Ecto neural progenitor cell (in vitro differentiated cells): ENCODE results near the gene NFS1.
"Not testable (repeated sequence)": the region's sequence is repeated elsewhere in the genome, so short reads cannot be mapped to it uniquely, and the experiment has no call there.

Experiments
- DNase-seq: peaks from one replicate; pipeline ENCODE4 v3.0.0-alpha.2; 2018; ENCODE audit warnings: low spot score

Gene NFS1

GRCh38 chr20:35729283-35729807 lies 30.2 kb upstream of the NFS1 start:
- DNase-seq, result no peak

GRCh38 chr20:35726842-35727711 lies 27.9 kb upstream of the NFS1 start:
- DNase-seq, result no peak

- DNase-seq, result no peak
Observed at GRCh38 chr20:35724321-35725230, 25.4 kb upstream of the NFS1 start.

- not testable (repeated sequence) for DNase-seq
Observed at GRCh38 chr20:35723652-35724320, 24.6 kb upstream of the NFS1 start.

- not testable (repeated sequence) for DNase-seq
Observed at GRCh38 chr20:35723275-35723639, 24.1 kb upstream of the NFS1 start.

GRCh38 chr20:35721621-35722020 lies 22.5 kb upstream of the NFS1 start:
- no peak for DNase-seq

GRCh38 chr20:35721219-35721618 lies 22.1 kb upstream of the NFS1 start:
- no peak for DNase-seq

GRCh38 chr20:35720165-35721123 lies 21.3 kb upstream of the NFS1 start:
- no peak for DNase-seq

GRCh38 chr20:35719717-35720116 lies 20.6 kb upstream of the NFS1 start:
- DNase-seq, result no peak

GRCh38 chr20:35718972-35719635 lies 20.0 kb upstream of the NFS1 start:
- DNase-seq, result no peak

- not testable (repeated sequence) for DNase-seq
Observed at GRCh38 chr20:35718321-35718720, 19.2 kb upstream of the NFS1 start.

- DNase-seq, result no peak
Observed at GRCh38 chr20:35716330-35716729, 17.2 kb upstream of the NFS1 start.

- no peak for DNase-seq
Observed at GRCh38 chr20:35715652-35716051, 16.5 kb upstream of the NFS1 start.

GRCh38 chr20:35714127-35714526 lies 15.0 kb upstream of the NFS1 start:
- no peak for DNase-seq

- not testable (repeated sequence) for DNase-seq
Observed at GRCh38 chr20:35713120-35713519, 14.0 kb upstream of the NFS1 start.

GRCh38 chr20:35711588-35712209 lies 12.5 kb upstream of the NFS1 start:
- DNase-seq, result no peak

GRCh38 chr20:35710884-35711587 lies 11.9 kb upstream of the NFS1 start:
- no peak for DNase-seq

- DNase-seq, result no peak
Observed at GRCh38 chr20:35710039-35710438, 10.9 kb upstream of the NFS1 start.

GRCh38 chr20:35709259-35709658 lies 10.1 kb upstream of the NFS1 start:
- DNase-seq, result no peak
